Measurements from ENCODE around the gene SEMA5B.

DNA sequence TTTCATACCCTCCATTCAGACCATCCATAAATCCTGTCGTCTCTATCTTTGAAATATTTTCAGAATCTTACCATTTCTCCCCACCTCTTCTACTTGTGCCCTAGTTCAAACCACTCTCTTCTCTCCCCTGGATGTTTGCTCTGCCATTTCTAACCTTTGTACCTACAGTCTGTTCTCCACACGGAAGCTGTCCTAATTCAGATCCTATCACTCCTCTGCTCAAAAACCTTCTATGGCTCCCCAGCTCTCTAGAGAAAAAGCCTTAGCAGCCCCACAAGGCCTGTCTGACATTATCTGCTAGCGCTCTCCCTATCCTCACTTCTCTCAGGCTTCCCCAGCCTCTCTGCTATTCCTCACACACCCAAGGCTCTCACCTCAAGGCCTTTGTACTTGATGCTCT, 4.5 kb upstream of the SEMA5B start:
- no peak for TF ChIP-seq CTCF (IDR thresholded peaks at IDR 0.05; ENCODE audit: insufficient read depth, low read length, poor library complexity, severe bottlenecking)
- no peak for TF ChIP-seq EZH2phosphoT487 (conservative IDR thresholded peaks at IDR 0.05; ENCODE audit: low read length)
